HG02943 (cell line): Measurements from ENCODE around the gene EGFL7.

Source experiments
- ATAC-seq: cut with Tn5 transposase; IDR thresholded peaks from one replicate; pipeline ENCODE4 v1.9.1; 2021; ENCODE audit warnings: mild to moderate bottlenecking, low read depth, moderate library complexity; ENCODE audit not compliant: unreplicated experiment

EGFL7 gene

DNA sequence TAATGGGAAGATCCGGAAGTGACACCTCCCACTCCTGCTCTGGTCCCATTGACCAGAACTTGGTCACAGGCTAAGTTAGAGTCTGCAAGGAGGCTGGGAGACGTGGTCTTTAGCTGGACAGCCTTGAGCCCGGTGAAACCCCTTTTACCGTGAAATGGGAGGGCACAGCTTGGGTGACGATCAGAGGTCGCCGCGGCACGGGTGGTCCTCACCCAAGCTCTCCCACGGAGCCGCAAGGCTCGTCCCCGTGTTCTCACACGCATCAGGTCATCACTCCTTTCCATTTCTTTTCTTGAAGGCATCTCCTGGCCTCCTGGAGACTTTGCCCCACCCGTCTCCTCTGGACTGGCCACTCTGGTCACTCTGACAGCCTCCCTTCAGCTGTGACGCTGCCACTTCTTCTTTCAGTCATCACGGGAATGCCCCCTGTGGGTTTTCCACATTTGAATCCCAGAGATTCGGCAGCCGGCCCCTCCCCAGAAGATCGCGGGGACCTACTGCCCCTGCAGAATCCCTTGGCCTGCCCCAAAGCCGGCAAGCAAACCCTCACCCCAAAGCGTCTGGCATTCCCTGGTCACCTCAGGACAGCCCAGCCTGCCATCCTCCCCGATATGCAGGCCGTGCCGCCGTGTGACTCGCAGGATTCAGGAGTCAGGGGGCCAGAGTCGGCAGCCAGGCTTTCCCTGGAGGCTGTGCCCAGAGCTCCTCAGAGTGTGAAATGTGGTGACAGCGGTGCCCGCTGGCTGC, 18.9 kb upstream of the EGFL7 start:
- ATAC-seq, result no peak

DNA sequence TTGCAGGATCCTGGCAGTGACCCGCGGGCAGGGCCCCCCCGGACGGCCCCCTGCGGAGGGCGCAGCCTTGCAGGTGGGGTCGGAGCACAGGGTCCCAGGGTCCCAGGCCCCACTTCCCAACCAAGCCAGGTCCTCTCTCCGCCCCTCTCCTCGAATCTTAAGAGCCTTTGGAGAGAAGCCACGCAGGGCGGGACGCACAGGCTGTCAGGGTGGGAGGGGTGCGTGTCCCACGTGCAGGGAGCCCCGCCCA, 18.4 kb upstream of the EGFL7 start:
- ATAC-seq, result no peak

DNA sequence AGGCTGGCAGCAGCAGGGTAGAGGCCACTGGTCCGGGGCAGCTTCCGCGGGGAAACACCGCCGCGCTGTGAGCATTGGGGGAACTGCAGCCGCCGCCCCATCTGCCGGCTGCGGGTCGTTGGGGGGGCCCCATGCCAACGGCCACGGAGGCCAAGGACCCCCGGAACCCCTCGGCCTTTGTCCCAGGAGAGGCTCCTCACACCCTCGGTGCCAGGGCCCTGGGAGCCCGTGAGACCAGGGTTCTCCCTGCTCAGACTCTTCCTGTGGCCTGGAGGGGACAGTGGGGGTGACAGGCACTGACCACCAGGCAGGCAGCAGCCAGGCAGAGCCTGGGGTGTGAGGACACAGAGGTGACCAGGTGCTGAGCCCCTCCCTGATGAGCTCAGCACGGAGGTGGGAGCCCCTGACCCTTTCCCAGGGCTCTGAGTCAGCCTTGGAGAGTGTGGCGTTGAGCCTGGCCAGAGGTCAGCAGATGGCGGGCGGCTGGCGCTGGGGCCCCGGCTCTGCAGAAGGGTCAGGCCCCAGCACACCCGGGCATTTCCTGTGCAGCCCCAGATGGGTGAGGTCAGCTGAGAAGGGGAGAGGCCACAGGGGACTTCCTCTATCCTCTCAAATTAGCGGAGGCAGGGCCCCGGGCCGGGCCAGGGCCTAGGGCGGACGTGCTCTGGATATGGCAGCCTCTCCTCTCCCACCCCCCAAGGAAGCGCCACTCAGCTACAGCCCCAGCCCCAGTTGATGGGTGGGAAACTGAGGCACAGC, 17.9 kb upstream of the EGFL7 start:
- ATAC-seq, result no peak

DNA sequence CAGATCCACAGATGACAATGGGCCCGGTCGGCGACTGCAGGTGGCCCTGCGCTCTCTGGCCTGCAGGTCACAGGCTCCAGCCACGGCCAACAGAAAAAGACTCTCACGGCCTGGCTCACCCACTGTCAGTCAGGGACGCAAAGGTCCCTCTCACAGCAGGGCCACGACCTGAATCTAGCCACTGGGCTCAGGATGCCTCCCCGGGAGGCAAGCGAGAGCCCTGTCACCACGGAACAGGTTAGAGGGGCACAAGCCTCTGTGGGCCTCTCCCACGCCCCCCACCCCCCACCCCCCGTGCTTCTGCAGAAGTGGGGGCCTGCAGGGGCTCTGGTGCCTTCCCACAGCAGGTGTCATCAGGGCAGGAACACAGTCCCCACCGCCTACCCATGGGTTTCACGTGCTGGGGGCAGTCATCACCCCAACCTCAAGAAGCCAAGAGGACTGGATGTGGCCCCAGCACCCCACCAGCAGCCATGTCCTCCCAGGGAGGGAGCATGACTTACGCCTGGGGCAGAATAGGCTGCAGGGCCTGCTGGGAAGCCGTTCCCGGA, 17.3 kb upstream of the EGFL7 start:
- no peak for ATAC-seq

DNA sequence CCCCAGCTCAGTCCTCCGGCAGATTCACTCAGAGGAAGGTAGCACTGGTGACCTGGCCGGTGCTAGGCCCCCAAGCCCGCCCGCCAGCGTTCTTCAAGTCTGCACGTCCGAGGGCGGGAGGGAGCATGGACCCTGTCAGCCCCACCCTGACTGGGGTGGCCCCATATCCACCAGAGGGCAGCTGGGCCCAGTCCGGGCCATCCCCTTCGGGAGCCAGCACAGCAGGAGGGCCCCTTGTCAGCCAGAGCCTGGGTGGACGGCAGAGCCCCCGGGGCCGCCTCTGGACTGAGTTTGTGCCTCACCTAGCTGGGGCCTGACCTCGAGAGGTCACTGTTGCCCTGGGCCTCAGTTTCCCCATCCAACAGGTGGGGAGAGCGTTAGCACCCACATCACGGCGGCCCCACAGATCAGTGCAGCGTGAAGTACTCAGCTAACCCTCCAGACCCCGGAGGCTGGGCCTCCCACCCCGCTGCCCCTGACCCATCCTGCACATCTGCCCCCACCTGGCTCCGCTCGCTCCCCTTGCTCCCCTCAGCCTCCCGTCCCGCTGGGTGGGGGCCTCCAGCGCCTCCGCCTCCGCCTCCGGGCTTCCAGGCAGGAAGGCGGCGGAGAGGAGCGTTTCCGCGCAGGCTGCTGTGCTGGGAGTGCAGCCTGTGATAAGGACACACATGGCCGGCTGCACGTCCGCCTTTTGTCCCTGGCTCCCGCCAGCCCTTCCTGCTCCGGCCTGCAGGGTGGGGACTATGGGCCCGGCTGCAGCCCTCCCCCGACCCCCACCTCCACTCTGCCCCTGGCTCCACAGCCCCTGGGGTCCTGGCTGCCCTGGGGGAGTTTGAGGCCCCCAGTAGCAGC, 16.6 kb upstream of the EGFL7 start:
- no peak for ATAC-seq

DNA sequence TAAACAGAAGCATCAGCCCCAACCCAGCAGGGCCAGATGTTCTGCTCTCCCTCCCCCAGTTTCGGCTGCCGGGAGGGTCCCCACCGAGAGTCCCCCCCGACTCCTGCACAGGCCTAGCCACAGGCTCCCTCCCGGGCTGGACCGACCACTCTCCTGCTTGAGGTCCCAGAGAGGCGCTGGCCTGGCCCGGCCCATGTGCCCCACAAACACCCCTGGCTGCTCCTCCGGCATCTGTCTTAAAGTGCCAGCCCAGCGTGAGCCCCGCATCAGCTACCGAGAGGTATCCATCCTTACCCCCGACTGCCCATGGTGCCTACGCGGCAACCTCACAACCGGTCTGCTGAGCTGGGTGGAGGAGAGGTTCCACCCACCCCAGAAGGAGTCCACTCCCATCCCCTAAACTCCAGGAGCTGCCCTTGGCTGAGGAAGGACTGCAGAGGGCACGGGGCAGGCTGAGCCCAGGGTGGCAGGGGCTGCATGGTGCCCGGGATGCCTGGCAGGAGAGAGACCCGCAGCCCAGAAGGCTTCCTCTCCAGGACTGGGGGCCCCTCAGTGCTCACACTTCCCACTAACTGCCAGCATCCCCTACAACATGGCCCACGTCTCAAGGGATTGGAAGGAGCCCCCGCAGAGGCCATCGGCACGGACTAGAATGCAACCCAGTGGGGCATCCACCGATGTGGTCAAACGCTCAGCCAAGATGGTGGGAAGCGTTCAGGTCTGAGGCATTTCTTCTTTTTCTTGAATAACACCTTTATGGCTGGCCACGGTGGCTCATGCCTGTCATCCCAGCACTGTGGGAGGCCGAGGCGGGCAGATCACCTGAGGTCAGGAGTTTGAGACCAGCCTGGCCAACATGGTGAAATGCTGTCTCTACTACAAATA, 15.6 kb upstream of the EGFL7 start:
- ATAC-seq, result no peak

DNA sequence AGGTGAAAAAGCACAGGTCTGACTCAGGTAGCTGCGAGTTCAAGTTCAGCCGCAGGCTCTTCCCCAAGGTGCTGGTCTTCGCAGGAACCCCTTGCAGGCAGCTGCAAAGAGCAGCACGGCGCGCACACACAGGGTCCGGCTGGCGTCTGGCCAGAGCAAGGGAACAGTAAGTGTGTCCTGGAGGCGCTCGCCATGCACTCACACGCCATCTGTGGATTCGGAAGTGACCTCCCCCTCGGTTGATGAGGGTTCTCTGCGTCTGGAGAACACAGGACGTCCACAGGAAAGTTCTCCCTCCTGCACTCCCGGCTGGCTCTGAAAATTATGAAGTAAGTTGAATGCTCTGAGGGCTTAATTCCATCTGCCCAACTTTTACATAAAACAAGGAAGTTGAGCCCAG, 14.0 kb upstream of the EGFL7 start:
- no peak for ATAC-seq

DNA sequence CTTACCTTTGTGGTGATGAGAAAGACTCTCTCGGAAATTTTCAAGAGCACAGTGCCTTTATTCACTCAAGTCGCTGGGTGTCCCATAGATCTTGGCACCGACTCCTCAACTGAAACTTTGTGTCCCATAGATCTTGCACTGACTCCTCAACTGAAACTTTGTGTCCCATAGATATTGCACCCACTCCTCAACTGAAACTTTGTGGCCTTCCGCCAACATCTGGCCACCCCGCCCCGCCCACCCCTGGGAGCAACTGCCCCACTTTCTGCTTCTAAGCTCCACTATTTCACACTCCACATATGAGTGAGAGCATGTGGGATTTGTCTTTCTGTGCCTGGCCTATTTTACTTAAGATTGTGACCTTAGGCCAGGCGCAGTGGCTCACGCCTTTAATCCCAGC, 12.7 kb upstream of the EGFL7 start:
- no peak for ATAC-seq

DNA sequence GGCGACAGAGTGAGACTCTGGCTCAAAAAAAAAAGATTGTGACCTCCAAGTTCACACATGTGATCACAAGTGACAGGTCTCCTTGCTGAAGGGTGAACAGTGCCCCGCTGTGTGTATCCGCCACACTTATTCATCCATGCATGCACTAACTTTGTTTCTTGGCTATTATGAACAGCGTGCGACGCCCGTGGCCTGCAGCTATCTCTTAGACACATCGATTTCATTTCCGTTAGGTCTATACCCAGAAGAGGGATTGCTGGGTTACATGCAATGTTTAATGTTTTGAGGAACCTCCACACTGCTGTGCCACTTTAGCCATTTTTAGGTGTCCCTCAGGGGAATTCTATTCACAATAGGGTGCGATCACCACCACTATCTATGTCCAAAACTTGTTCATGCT, 12.1 kb upstream of the EGFL7 start:
- ATAC-seq, result no peak

DNA sequence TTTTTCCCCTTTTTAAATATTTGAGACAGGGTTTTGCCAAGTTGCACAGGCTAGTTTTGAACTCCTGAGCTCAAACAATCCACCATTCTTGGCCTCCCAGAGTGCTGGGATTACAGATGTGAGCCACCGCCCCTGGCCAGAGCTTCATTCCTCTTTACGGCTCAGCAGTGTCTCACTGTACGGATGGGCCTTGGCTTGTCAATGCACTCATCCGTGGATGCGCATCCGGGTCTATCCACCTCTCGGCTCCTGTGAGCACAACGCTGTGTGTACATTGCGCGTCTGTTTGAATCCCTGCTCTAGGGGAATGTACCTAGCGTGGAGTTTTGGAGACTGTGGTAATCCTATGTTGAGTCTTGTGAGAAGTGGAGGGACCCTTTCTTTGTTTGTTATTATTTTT, 10.9 kb upstream of the EGFL7 start:
- no peak for ATAC-seq

DNA sequence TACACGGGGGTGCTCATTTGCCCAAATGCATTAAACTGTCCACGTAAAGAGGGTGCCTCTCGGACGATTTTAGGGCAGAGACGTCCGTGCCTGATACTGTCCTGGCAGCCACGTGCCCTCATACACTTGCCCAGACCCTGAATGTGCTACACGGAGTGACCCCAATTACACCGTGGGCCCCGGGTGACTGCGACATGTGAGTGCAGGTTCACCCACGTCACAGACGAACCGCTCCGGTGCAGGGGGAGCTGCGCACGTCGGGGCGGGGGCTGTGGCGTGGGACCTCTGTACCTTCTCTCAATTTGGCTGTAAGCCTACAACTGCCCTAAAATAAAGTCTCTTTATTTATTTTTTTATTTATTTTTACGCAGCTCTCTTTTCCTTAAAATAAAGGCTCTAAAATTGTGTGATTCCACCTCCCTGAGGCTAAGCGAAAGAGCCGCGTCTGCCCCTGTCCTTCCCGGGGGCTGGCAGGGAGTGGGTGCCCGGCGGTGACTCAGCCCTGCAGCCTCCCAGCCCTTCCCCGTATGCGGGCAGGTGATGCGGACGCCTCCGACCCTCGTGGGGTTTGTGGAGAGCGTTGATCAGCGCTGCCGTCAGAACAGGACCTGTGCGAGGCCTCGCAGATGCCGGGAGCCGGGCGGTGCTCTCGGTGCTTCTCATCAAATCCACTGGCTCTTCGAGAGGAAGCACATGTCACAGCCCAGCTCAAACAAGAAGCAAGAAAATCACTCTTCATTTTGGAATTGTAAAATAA, 9.2 kb upstream of the EGFL7 start:
- no peak for ATAC-seq

DNA sequence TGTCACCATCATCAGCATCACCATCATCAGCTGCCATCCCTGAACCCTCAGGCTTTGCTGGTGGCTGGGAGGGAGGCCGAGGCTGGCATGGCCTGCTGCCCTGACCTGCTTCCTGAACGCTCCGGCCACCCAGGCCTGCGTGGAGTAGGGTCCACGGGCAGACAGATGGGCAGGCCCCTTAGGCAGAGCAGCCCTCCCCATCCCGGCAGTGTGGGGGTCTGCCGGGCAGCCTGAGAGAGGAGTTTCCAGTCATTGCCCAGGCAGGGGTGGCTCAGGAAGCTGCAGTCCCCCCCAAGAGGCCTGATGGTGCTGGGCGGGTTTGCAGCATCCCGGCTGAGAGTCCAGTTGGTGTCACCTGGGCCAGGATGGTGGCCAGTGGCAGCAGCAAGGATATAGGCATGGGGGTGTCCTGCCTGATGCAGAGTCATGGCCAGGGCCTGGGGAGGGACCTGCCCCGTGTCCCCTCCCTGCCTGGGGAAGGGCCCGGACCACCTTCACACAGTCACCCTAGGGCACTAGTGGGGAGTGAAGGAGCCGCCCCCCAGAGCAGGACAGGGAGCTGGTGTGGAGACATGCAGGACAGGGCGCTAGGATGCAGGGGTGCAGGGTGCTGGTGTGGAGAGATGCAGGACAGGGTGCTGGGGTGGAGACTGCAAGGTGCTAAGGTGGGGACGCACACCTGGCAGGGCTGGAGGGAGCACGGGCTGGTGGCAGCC, 7.7 kb upstream of the EGFL7 start:
- no peak for ATAC-seq

DNA sequence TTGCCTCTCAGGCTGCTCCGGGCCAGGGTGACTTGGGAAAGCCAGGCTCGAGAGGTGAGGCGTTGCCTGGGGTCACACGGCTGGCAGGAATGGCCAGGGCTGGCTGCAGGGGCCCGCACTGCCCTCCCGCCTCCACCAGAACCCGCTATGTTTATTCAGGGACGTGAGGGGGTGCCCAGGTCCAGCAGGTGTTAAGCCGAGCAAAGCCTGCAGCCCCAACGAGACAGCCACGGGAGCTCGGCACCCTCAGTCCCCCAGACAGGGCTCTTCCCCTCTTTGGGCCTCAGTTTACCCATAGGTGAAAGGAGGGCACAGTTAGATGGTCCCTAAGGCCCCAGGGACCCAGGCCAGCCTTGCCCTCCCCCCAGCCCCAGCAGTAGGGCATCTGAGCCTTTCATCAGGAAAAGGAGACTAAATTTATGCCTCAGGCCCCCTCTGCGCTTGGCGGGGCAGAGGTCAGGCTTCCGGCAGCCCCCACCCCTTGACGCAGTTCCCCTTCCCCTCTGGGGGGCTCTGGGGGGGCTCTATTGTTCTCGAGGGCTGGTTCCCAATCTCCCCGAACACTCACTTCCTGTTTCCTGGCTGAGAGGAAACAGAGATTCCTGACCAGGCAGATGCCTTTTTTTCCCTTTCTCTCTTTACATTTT, 7.1 kb upstream of the EGFL7 start:
- ATAC-seq, result no peak

DNA sequence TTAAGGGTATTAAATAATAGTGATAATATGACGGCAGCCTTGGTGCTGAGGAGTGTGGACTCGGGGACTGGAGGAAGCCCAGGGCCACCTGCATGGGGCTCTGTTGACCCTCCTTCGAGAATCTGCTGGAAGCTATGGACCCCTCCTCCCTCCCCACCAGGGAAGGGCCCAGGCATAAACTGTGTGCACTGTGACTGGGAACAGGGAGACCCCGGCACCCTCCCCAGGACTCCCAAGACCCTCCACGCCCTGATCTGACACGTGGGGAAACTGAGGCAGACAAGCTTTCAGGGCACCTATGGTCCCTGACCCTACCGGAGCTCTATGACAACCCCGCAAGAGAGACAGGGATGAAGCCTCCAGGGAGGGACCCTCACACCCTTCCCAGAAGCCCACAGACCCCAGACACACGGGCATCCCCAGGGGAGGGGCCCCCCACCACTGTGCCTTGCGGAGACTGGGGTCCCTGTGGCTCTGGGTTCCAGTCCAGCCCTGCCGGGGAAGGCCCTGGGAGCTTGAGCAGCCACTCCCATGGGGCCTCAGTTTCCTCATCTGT, 6.5 kb upstream of the EGFL7 start:
- ATAC-seq, result no peak

DNA sequence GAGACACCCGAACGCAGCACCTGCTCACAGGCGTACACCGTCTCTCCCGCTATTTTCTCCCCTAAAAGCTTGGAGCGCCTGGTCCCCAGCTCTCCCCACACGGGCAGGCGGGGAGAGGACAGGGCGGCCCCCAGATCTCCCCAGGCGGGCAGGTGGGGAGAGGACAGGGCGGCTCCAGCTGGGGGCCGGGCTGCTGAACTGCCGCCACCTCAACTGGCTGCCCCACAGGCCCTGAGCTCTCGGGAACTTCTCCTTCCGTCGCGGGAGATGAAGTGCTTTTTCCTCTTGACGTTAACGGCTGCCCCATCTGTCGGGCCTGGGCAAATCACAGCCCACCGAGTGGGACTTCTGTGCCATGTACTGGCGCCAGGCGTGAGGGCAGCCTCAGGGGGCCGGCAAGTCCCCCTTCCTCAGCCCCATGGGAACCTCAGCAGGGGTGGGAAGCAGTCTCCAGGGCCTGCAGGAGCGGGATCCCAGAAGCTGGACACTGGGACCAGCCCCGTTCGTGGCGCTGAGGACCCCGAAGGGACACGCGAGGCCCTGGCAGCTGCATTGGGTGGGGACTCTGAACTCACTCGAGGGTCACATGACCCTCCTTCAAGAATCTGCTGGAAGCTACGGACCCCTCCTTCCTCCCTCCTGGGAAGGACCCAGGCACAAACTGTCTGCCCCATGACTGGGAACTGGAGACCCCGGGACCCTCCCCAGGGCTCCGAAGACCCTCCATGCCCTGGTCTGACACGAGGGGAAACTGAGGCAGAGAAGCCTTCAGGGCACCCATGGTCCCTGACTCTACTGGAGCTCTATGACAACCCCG, 5.7 kb upstream of the EGFL7 start:
- no peak for ATAC-seq

DNA sequence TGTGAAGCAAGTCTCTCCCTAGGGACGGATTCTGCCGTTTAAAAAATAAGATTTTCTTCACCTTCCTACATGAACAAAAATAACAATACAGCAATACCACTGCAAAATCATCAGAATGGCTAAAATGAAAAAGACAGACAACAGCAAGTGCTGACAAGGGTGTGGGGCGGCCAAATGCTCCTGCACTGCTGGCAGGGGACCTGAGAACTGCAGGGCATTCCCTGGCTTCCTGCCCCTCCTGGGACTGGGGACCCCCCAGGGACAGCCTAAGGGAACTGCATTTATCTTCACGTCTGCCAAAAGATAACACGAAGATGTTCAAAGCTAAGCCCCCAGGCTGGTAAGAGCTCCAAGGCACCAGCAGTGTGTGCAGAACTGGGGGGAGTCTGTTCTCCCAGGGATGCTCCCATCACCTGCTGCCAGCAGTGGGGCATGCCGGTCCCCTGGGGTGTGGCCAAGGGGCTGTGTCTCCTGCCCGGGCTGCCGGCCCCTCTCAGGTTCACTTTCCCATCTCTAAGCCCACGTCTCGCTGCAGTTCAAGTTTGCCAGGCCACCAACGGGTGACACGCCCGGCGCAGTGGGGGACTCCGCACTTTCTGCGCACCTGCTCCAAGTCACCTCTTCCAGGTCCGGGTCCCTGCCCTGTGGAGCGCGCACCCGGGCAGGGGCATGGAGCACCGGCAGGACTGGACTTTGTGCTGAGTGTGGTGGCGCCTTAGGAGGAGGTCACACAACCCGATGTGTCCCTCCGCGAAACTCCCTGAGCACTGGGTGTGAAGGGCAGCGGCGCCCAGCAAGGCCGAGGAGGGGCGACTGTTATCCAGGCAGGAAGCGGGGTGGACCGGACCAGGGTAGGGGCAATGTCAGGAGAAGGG, 4.5 kb upstream of the EGFL7 start:
- no peak for ATAC-seq
